IPS DF 6.9 (cell line): ENCODE measurements around the gene ABCC4.
A peak's percentile ranks its signal among the peaks of the same experiment; 100 is the strongest.

ENCODE experiments used
- DNase-seq: peaks from one replicate; pipeline ENCODE4 v3.0.0-alpha.2; 2013; ENCODE audit warnings: low read depth, low spot score
- H3K27ac ChIP-seq: one replicate; pipeline ENCODE4 v1.5.1; 2013; ENCODE audit warnings: low read length, control low read depth
- H3K27me3 ChIP-seq: 2 replicates; pipeline ENCODE4 v1.6.1; 2013; ENCODE audit warnings: mild to moderate bottlenecking, low read length; ENCODE audit not compliant: control insufficient read depth, insufficient read depth
- H3K36me3 ChIP-seq: 2 replicates; pipeline ENCODE4 v1.6.1; 2013; ENCODE audit warnings: low read length; ENCODE audit not compliant: control insufficient read depth, insufficient read depth
- H3K4me1 ChIP-seq: 2 replicates; pipeline ENCODE4 v1.6.1; 2013; ENCODE audit warnings: low read length; ENCODE audit not compliant: control insufficient read depth, insufficient read depth
- H3K4me3 ChIP-seq: 2 replicates; pipeline ENCODE4 v1.5.1; 2013; ENCODE audit warnings: mild to moderate bottlenecking, low read length
- H3K9me3 ChIP-seq: 2 replicates; pipeline ENCODE4 v1.6.1; 2013; ENCODE audit warnings: low read length, inconsistent platforms; ENCODE audit not compliant: control insufficient read depth, insufficient read depth
- WGBS: extraction: QIAGEN DNeasy Blood & Tissue Kit; methylation state at CpG from one replicate; pipeline ENCODE4 v1.1.7; 2013; ENCODE audit warnings: mixed read lengths, missing lambda C conversion rate; ENCODE audit not compliant: insufficient read length, insufficient coverage; 5-methylcytosine and 5-hydroxymethylcytosine counted together

ABCC4 gene

DNA sequence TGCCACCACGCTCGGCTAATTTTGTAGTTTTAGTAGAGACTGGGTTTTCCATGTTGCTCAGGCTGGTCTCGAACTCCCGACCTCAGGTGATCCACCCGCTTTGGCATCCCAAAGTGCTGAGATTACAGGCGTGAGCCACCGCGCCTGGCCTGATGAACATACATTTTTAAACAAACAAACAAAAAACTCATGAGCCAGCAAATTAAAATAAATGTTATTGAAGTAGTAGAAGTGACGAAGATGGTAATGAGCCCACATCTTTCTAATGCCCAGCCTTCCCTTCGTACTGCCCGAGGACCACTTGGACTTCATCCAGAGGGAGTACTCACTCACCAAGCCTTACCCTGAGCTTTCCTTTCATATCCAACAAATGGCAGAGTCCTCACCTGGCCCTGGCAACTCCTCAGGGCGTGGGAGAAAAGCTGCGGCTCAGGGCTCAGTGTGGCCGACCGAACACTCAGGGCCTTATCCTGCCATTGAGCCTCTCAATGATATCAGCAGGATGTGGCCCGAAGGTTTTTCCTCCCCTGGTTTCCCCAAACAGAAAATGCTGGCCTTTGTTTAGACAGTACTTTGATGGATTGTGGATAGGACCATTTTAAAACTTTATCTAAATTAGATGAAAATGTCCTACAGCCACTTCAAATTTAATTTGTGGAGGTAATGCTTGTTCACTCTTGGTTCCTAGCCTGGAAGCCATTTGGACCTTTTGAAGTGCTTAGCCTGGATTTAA, 22.8 kb upstream of the ABCC4 start:
- Histone ChIP-seq H3K4me3 (no peak overlapping the region), H3K27me3 (no peaks in the 10 kb centered on the region), H3K27ac (no peak overlapping the region), H3K4me1 (no peaks in the 10 kb centered on the region), H3K36me3 (no peaks in the 10 kb centered on the region), H3K9me3 (no peaks in the 10 kb centered on the region)
- no peak for DNase-seq
- WGBS, result no CpG with 5 or more reads among the region's 16 CpGs

GRCh38 chr13:95319551-95320274, 18.5 kb upstream of the ABCC4 start:
- no CpG with 5 or more reads among the region's 9 CpGs for WGBS
- no peak overlapping the region for H3K4me3 ChIP-seq
- H3K9me3 ChIP-seq, result no peaks in the 10 kb centered on the region
- DNase-seq, result no peak
- no peaks in the 10 kb centered on the region for H3K27me3 ChIP-seq
- H3K36me3 ChIP-seq, result no peaks in the 10 kb centered on the region
- no peak overlapping the region for H3K27ac ChIP-seq
- no peaks in the 10 kb centered on the region for H3K4me1 ChIP-seq

DNA sequence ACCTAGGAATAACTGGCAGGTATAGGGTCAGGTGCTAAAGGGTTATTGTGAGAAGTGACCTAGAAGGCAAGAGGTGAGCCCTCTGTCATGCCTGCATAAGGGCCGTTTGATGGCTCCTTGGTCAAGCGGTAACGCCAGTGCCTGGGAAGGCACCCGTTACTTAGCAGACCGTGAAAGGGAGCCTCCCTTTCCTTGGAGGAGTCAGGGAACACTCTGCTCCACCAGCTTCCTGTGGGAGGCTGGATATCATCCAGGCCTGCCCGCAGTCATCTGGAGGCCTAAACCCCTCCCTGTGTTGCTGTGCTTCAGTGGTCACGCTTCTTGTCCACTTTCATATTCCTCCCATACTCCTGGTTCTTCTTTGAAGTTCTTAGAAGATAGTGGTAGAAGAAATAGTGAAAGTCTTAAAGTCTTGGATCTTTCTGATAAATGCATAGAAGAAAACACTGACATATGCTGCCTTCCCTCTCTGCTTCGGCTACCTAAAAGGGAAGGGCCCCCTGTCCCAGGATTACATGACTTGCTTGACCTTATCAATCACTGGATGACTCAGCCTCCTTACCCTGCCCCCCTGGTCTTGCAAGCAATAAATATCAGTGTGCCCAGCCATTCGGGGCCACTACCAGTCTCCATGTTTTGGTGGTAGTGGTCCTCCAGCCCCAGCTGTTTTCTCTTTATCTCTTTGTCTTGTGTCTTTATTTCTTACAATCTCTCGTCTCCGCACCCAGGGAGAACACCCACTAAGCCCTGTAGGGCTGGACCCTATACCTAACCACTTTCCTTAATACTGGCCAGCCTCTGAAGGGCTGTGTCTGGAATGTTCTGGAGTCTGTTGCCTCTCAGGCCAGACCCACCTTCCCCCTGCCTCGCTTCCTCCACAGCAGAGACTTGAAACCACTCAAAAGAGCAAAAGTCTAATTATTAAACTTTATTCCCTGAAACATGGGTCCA, 16.1 kb upstream of the ABCC4 start:
- DNase-seq, result no peak
- H3K4me3 ChIP-seq, result no peak overlapping the region
- no peak overlapping the region for H3K27ac ChIP-seq
- H3K36me3 ChIP-seq, result no peaks in the 10 kb centered on the region
- no peaks in the 10 kb centered on the region for H3K4me1 ChIP-seq
- H3K27me3 ChIP-seq, result no peaks in the 10 kb centered on the region
- H3K9me3 ChIP-seq, result no peaks in the 10 kb centered on the region
- WGBS, result no CpG with 5 or more reads among the region's 12 CpGs

- DNase-seq, result no peak
- Histone ChIP-seq H3K4me3 (no peak overlapping the region), H3K27me3 (no peaks in the 10 kb centered on the region), H3K27ac (no peak overlapping the region), H3K36me3 (no peaks in the 10 kb centered on the region), H3K9me3 (no peaks in the 10 kb centered on the region), H3K4me1 (no peaks in the 10 kb centered on the region)
- WGBS, result no CpG with 5 or more reads among the region's 3 CpGs
These were observed 14.5 kb upstream of the ABCC4 start for GRCh38 chr13:95315752-95316151.

DNA sequence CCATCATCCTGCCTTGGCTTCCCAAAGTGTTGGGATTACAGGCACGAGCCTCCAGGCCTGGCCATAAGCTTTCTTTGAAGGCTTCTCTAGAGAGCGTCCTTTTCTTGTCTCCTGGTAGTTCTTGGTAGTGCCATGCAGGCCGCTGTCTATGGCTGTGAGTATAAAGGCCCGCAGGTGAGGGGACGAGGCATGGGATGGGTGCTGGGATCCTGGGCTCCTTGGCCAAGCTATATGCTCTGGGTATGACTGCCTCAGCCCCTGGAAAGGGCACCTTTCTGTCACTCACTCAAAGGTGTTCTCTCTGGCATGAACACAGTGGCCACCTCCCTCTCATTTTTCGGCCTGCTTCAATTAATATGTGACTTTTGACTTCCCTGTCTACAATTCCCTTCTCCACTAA, 6.3 kb upstream of the ABCC4 start:
- no peak overlapping the region for H3K27ac ChIP-seq
- H3K27me3 ChIP-seq, result peaks cover 3% of the 10 kb centered on the region
- WGBS, result no CpG with 5 or more reads among the region's 6 CpGs
- no peak overlapping the region for H3K4me3 ChIP-seq
- no peaks in the 10 kb centered on the region for H3K9me3 ChIP-seq
- DNase-seq, result no peak
- no peaks in the 10 kb centered on the region for H3K36me3 ChIP-seq
- H3K4me1 ChIP-seq, result no peaks in the 10 kb centered on the region; the same call in 1 of the 2 replicates

DNA sequence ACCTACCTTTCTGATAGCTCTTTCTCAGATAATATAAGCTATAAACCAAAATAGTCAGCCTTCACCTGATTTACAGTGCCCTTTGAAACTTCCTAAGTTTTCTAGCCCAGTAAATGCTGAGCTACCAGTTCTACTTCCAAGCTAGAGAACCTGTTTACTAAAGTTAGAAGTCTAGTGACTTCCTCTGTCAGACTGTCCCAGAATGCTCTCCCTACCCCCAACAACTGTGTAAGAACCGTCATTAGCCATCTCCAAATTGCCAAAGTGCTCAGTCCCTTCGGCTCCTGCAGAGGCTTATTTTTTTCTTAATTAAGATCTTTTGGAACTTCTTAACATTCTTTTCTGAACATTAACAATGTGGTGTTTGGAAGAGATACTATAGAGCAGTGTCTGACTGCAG, 3.2 kb upstream of the ABCC4 start:
- no peak overlapping the region for H3K27ac ChIP-seq
- H3K36me3 ChIP-seq, result no peaks in the 10 kb centered on the region
- no peak for DNase-seq
- no CpG with 5 or more reads among the region's 2 CpGs for WGBS
- no peaks in the 10 kb centered on the region for H3K9me3 ChIP-seq
- peaks cover 5% of the 10 kb centered on the region for H3K27me3 ChIP-seq
- H3K4me3 ChIP-seq, result no peak overlapping the region
- peaks cover 2% of the 10 kb centered on the region for H3K4me1 ChIP-seq

GRCh38 chr13:95301968-95302393, 730 bp upstream of the ABCC4 start:
- DNase-seq, result no peak
- WGBS, result no CpG with 5 or more reads among the region's 13 CpGs
- Histone ChIP-seq H3K4me1 (peaks cover 2% of the 10 kb centered on the region; the same call in 1 of the 2 replicates), H3K4me3 (peak overlapping the region; percentile 90; the same call in 1 of the 2 replicates), H3K27ac (no peak overlapping the region), H3K9me3 (no peaks in the 10 kb centered on the region), H3K27me3 (peaks cover 5% of the 10 kb centered on the region), H3K36me3 (no peaks in the 10 kb centered on the region)

DNA sequence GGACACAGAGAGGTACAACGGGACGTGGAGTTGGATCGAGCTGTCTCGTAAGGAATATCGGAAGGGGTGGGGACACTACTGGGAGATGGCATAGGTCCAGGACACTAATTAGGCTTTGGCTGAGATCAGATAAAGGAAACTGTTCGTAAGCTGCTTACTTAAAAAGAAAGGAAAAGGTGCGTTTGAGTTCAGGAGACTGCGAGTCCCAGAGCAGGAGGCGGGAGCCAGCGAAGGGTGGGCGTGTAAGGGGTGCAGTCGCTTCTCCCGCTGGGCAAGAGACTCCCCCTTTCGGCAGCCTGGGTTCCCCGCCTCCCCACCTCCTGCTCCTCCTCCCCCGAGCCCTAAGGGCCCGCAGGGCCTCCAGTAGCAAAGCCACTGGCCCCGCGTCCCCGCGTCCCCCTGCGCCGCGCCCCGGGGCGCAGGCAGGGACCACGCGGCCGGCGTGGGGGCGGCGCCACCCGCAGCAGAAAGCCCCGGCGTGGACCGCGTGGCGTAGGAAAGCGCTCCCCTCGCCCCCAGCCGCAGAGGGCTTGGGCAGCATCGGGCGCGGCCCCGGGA, 547 bp downstream of the ABCC4 start:
- H3K27ac ChIP-seq, result no peak overlapping the region
- no peaks in the 10 kb centered on the region for H3K9me3 ChIP-seq
- peak overlapping the region; percentile 90; the same call in 1 of the 2 replicates for H3K4me3 ChIP-seq
- no peaks in the 10 kb centered on the region for H3K36me3 ChIP-seq
- DNase-seq, result no peak
- H3K4me1 ChIP-seq, result peaks cover 2% of the 10 kb centered on the region; the same call in 1 of the 2 replicates
- peaks cover 5% of the 10 kb centered on the region for H3K27me3 ChIP-seq
- WGBS, result no CpG with 5 or more reads among the region's 45 CpGs

GRCh38 chr13:95298971-95299621, 2.2 kb downstream of the ABCC4 start:
- Histone ChIP-seq H3K4me3 (no peak overlapping the region), H3K4me1 (peaks cover 2% of the 10 kb centered on the region; the same call in 1 of the 2 replicates), H3K27me3 (peaks cover 5% of the 10 kb centered on the region), H3K9me3 (no peaks in the 10 kb centered on the region), H3K36me3 (no peaks in the 10 kb centered on the region), H3K27ac (no peak overlapping the region)
- DNase-seq, result no peak
- WGBS, result no CpG with 5 or more reads among the region's 11 CpGs
